Panc1 (cell line): ENCODE results near the gene DUSP8.

Experiments
- POLR2AphosphoS5 ChIP-seq: IDR thresholded peaks from 2 replicates; pipeline ENCODE4 v1.6.1; 2012; ENCODE audit warnings: mild to moderate bottlenecking, low read depth, low read length, moderate library complexity
- REST ChIP-seq, 2 experiments: IDR thresholded peaks; 2 replicates each; pipeline ENCODE4 v1.6.1; 2011 to 2012; ENCODE audit warnings: low read depth in 2 of 2, control low read depth in 1 of 2, low read length in 1 of 2, mild to moderate bottlenecking in 1 of 2, moderate library complexity in 1 of 2; ENCODE audit not compliant: insufficient read depth in 1 of 2
- SIN3A ChIP-seq: IDR thresholded peaks from 2 replicates; pipeline ENCODE4 v1.6.1; 2012; ENCODE audit warnings: low read depth, mild to moderate bottlenecking, low read length, moderate library complexity, borderline replicate concordance; ENCODE audit not compliant: insufficient read depth
- TF ChIP-seq, protein P1 (sequence below): fragments of 450-650 bp; IDR thresholded peaks from 2 replicates; pipeline ENCODE4 v1.5.1; 2017; ENCODE audit warnings: mild to moderate bottlenecking

DNA sequence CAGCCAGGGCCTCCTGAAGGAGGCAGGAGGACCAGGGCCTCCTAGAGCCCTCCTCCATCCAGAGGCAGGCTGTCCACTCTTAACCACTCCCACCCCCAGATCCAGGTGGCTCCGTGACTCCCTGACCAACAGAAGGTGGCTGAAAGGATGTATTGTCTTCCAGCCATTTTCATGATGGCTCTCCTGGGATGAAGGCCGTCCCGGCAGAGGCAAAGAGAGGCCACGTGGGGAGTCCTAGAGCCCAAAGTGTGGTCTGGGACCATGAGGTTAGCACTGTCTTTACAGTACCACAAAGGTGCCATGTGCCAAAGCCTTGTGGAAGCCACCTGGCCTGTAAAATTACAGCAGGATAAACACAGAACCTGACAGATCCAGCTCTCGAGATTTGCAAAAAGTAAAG is 42.3 kb downstream of the DUSP8 start:
- TF ChIP-seq, protein P1, sequence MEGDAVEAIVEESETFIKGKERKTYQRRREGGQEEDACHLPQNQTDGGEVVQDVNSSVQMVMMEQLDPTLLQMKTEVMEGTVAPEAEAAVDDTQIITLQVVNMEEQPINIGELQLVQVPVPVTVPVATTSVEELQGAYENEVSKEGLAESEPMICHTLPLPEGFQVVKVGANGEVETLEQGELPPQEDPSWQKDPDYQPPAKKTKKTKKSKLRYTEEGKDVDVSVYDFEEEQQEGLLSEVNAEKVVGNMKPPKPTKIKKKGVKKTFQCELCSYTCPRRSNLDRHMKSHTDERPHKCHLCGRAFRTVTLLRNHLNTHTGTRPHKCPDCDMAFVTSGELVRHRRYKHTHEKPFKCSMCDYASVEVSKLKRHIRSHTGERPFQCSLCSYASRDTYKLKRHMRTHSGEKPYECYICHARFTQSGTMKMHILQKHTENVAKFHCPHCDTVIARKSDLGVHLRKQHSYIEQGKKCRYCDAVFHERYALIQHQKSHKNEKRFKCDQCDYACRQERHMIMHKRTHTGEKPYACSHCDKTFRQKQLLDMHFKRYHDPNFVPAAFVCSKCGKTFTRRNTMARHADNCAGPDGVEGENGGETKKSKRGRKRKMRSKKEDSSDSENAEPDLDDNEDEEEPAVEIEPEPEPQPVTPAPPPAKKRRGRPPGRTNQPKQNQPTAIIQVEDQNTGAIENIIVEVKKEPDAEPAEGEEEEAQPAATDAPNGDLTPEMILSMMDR: no peak
- TF ChIP-seq SIN3A (no peak), POLR2AphosphoS5 (no peak), REST (IDR thresholded peaks at IDR 0.05; ENCODE audit: insufficient read depth in 1 of 2, low read depth in 2 of 2, low read length in 1 of 2) (no peak)
